Stomach (tissue), 9 donors: Measurements from ENCODE around the gene CRYBB1. TPM values are rescaled to one million over a fixed set of nuclear protein-coding genes. Genes with fewer than 3 reads are reported as not detected.
A peak's percentile ranks its signal among the peaks of the same experiment; 100 is the strongest.

Experiments used
- DNase-seq, 2 donors: peaks; one replicate each; pipeline versions ENCODE4 v3.0.0 to v3.0.0-alpha.2; 2013 to 2019
- H3K27ac ChIP-seq, 5 donors: fragments of 200-600 bp in 4 of 5; sonication (generic) in 4 of 5; one replicate each; pipeline ENCODE4 v1.5.1; 2013 to 2019; ENCODE audit warnings: mild to moderate bottlenecking in 1 of 5, moderate library complexity in 1 of 5
- H3K27me3 ChIP-seq, 3 donors: fragments of 200-600 bp; sonication (generic); one replicate each; pipeline ENCODE4 v1.5.1; 2017 to 2019; ENCODE audit warnings: mixed run types in 1 of 3
- H3K36me3 ChIP-seq, 4 donors: fragments of 200-600 bp; sonication (generic); 1 replicate in 3 of 4; 2 replicates in 1 of 4; pipeline ENCODE4 v1.5.1; 2016 to 2019
- H3K4me1 ChIP-seq, 4 donors: fragments of 200-600 bp; sonication (generic); one replicate each; pipeline ENCODE4 v1.5.1; 2016 to 2019
- H3K4me3 ChIP-seq, 4 donors: fragments of 200-600 bp; sonication (generic) in 3 of 4; one replicate each; pipeline ENCODE4 v1.5.1; 2016 to 2019; ENCODE audit warnings: mild to moderate bottlenecking in 1 of 4
- H3K9me3 ChIP-seq, 4 donors: fragments of 200-600 bp; sonication (generic); one replicate each; pipeline ENCODE4 v1.5.1; 2016 to 2019
- CTCF ChIP-seq, 7 experiments: fragments of 450-650 bp in 4 of 7; fragments of 200-600 bp in 3 of 7; sonication (generic) in 3 of 7; IDR thresholded peaks; one replicate each; pipeline ENCODE4 v1.5.1; 2016 to 2019; ENCODE audit warnings: antibody characterized with exemption in 7 of 7, control low read depth in 2 of 7, mild to moderate bottlenecking in 1 of 7
- EP300 ChIP-seq: sonication (generic); formaldehyde crosslinking; IDR thresholded peaks from one replicate; pipeline ENCODE4 v1.6.1; 2017; ENCODE audit warnings: antibody characterized with exemption
- POLR2A ChIP-seq, 4 donors: fragments of 450-650 bp; IDR thresholded peaks; one replicate each; pipeline ENCODE4 v1.6.1; 2016; ENCODE audit warnings: antibody characterized with exemption in 4 of 4, control low read depth in 2 of 4, mild to moderate bottlenecking in 1 of 4, moderate library complexity in 1 of 4
- POLR2AphosphoS5 ChIP-seq, 3 donors: sonication (generic); formaldehyde crosslinking; IDR thresholded peaks; one replicate each; pipeline ENCODE4 v1.6.1; 2016; ENCODE audit warnings: antibody characterized with exemption in 3 of 3
- WGBS, 5 donors: extraction: QIAGEN DNeasy Blood & Tissue Kit in 3 of 5; methylation state at CpG; one replicate each; pipeline versions ENCODE4 v1.1.5 to v1.1.7; 2013 to 2018; 5-methylcytosine and 5-hydroxymethylcytosine counted together
- intact Hi-C: fragments of 100-400 bp; cut with DNase I; formaldehyde crosslinking; loops from one replicate; pipeline ENCODE4 v1.15.1; 2023; ENCODE audit warnings: low total_unique reads
- polyA plus RNA-seq, 3 donors: library from polyadenylated mRNA; stranded (reverse); fragments of 200-250 nt; gene quantifications; one replicate each; pipeline ENCODE4 v1.2.3, GENCODE V29; 2013
- total RNA-seq, 5 donors: library from RNA; depleted of rRNA; stranded (reverse); fragments of >200 nt; gene quantifications; one replicate each; pipeline versions ENCODE4 v1.1.0 to v1.2.3, GENCODE V29; 2014 to 2016
- donor health status: healthy with polysubstance abuse.
- donor health status: Bipolar disorder and iron deficiency.
- donor health status: healthy.

The CRYBB1 gene
- total and polyA plus RNA-seq, 8 donors = 0.20 to 1.2 (median 0.62) TPM; not detected in 4

- peak in 1 of 2 donors; percentile 49 for DNase-seq
- Histone ChIP-seq H3K4me3 (no peak overlapping the region), H3K9me3 (no peaks in the 10 kb centered on the region), H3K27me3 (peaks cover 0 to 28% (median 0%) of the 10 kb centered on the region in 3 donors), H3K36me3 (no peaks in the 10 kb centered on the region), H3K4me1 (peaks cover 0 to 6% (median 3%) of the 10 kb centered on the region in 4 donors), H3K27ac (no peak overlapping the region)
- no peak for TF ChIP-seq EP300
- TF ChIP-seq POLR2A (IDR thresholded peaks at IDR 0.05) = no peak
- TF ChIP-seq POLR2AphosphoS5 (IDR thresholded peaks at IDR 0.05) = no peak
- TF ChIP-seq CTCF (IDR thresholded peaks at IDR 0.05) = no peak
- WGBS, 5 donors = 55 to 87% (median 65%) methylated on average over 4 of the region's 4 CpGs
- intact Hi-C loops = no loop called here
Measured at GRCh38 chr22:26597026-26597425, 20.8 kb downstream of the CRYBB1 start.

GRCh38 chr22:26593763-26594162, 24.1 kb downstream of the CRYBB1 start:
- peaks cover 0 to 26% (median 0%) of the 10 kb centered on the region in 3 donors for H3K27me3 ChIP-seq
- H3K9me3 ChIP-seq = no peaks in the 10 kb centered on the region
- 17 to 49% (median 24%) methylated on average over 1 of the region's 1 CpG for WGBS, 5 donors
- intact Hi-C loops = no loop called here
- H3K36me3 ChIP-seq = no peaks in the 10 kb centered on the region
- no peak overlapping the region for H3K27ac ChIP-seq
- no peak for TF ChIP-seq POLR2AphosphoS5 (IDR thresholded peaks at IDR 0.05)
- no peak for TF ChIP-seq CTCF (IDR thresholded peaks at IDR 0.05)
- TF ChIP-seq POLR2A (IDR thresholded peaks at IDR 0.05) = no peak
- TF ChIP-seq EP300 = no peak
- peaks cover 6 to 26% (median 20%) of the 10 kb centered on the region in 4 donors for H3K4me1 ChIP-seq
- DNase-seq = no peak
- H3K4me3 ChIP-seq = no peak overlapping the region

GRCh38 chr22:26592421-26592891, 25.4 kb downstream of the CRYBB1 start:
- peak; percentile 26 to 48 for DNase-seq
- no peaks in the 10 kb centered on the region for H3K9me3 ChIP-seq
- intact Hi-C loops = no loop called here
- no peak for TF ChIP-seq POLR2A (IDR thresholded peaks at IDR 0.05)
- TF ChIP-seq CTCF (IDR thresholded peaks at IDR 0.05) = no peak
- TF ChIP-seq EP300 = no peak
- no peak for TF ChIP-seq POLR2AphosphoS5 (IDR thresholded peaks at IDR 0.05)
- WGBS, 5 donors = 57 to 64% (median 59%) methylated on average over 4 of the region's 4 CpGs
- no peak overlapping the region for H3K4me3 ChIP-seq
- H3K36me3 ChIP-seq = no peaks in the 10 kb centered on the region
- H3K27me3 ChIP-seq = peaks cover 0 to 13% (median 0%) of the 10 kb centered on the region in 3 donors
- H3K27ac ChIP-seq = no peak overlapping the region
- peaks cover 6 to 30% (median 22%) of the 10 kb centered on the region in 4 donors for H3K4me1 ChIP-seq

GRCh38 chr22:26589845-26590736, 27.7 kb downstream of the CRYBB1 start, which contains the start of gene TPST2:
TSS of gene TPST2 (minus strand) at chr22:26590132. CDS start at chr22:26541630, 48,502 bp downstream.
- WGBS, 5 donors = 1 to 3% (median 2%) methylated on average over 8 to 70 of the region's 72 CpGs
- TF ChIP-seq POLR2A (IDR thresholded peaks at IDR 0.05) (peak in 1 of 4 donors; percentile 16), EP300 (no peak), CTCF (IDR thresholded peaks at IDR 0.05) (no peak), POLR2AphosphoS5 (IDR thresholded peaks at IDR 0.05) (peak in 2 of 3 donors; percentile 79 to 85)
- peaks cover 6 to 53% (median 28%) of the 10 kb centered on the region in 4 donors for H3K4me1 ChIP-seq
- H3K27ac ChIP-seq = peak within 1 kb of the TSS; percentile 79 to 92 (median 85)
- H3K9me3 ChIP-seq = no peaks in the 10 kb centered on the region
- intact Hi-C loops = no loop called here
- H3K36me3 ChIP-seq = no peaks in the 10 kb centered on the region
- H3K27me3 ChIP-seq = peaks cover 0 to 10% (median 0%) of the 10 kb centered on the region in 3 donors
- peak; percentile 83 to 93 for DNase-seq
- H3K4me3 ChIP-seq = peak within 1 kb of the TSS; percentile 88 to 94 (median 92)
